DMS 273 (cell line): Measurements from ENCODE around the gene PLXNB3.
"Not testable (repeated sequence)": the region's sequence is repeated elsewhere in the genome, so short reads cannot be mapped to it uniquely, and the experiment has no call there.

Experiments used
- DNase-seq: peaks from one replicate; lab custom pipeline; 2025; ENCODE audit not compliant: unreplicated experiment; lab: John Stamatoyannopoulos, UW

PLXNB3 gene

GRCh38 chrX:153732401-153732800 is 31.6 kb upstream of the PLXNB3 start:
- DNase-seq, result no peak

DNA sequence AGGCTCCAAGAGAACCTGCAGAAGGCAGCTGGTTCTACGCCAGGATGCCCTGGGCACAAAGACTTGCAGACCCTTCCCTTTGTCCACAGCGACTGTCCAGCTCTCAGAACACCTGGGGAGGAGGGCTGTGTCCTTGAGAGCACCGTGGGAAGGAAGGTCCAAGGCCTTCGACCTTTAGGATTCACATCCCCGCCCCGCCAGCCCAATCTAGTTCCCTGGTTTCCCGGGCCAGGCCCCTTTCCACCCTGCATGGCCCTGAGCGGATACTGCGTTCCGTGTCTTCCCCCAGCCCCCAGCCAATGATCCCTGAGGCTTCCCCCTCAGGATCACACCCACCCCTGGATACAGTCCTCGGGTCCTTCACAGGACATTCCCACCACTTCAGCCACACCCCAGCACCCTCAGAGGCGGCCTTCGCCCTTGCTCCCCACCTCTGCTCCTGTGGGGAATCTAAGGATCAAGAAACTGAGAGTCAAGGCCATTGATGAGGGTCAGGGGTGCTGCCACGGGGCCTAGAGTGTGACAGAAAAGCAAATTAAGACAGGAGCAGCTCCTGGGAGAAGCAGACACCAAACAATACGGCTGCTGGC is 30.3 kb upstream of the PLXNB3 start:
- DNase-seq, result no peak

GRCh38 chrX:153734871-153735270 is 29.2 kb upstream of the PLXNB3 start:
- DNase-seq, result no peak

DNA sequence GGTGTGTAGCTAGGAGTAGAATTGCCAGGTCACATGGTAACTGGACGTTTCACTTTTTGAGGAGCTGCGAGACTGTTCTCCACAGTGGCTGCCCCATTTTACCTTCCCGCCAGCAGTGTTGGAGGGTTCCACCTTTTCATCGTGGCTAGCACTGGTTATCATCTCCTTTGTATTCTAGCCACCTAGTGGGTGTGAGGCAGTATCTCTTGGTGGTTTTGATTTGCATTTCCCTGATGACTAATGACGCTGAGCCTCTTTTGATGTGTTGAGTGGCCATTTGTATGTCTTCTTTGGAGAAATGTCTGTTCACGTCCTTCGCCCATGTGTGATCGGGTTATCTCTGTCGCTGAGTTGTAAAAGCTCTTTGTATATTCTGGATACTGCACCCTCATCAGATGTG is 28.8 kb upstream of the PLXNB3 start:
- no peak for DNase-seq

- DNase-seq, result no peak
These were observed 27.8 kb upstream of the PLXNB3 start for GRCh38 chrX:153736071-153736820.

GRCh38 chrX:153736871-153737441 is 27.1 kb upstream of the PLXNB3 start:
- DNase-seq, result no peak

DNA sequence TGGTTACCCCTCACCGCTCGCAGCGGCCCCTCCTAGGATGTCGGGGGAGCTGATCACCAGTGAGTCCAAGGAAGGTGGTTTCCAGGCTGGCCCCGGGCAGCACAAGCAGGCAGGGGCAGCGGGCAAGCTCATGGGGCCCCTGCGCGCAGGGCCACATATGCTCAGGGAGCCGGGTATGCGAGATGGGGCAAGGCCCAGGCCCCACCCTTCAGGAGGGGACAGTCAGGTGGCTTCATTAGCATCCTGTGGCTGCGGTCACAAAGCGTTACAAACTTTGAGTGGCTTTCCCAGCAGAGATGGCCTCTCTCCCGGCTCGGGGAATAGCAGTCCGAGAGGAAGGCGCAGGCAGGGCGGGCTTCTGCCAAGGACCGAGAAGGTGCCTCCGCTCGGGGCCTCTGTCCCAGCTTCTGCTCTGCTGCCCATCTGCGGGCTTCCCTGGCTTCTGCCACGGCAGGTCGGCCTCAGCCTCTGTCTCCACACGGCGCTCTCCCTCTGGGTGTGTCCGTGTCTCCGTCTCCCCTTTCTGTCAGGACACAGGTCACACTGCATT is 25.9 kb upstream of the PLXNB3 start:
- no peak for DNase-seq

DNA sequence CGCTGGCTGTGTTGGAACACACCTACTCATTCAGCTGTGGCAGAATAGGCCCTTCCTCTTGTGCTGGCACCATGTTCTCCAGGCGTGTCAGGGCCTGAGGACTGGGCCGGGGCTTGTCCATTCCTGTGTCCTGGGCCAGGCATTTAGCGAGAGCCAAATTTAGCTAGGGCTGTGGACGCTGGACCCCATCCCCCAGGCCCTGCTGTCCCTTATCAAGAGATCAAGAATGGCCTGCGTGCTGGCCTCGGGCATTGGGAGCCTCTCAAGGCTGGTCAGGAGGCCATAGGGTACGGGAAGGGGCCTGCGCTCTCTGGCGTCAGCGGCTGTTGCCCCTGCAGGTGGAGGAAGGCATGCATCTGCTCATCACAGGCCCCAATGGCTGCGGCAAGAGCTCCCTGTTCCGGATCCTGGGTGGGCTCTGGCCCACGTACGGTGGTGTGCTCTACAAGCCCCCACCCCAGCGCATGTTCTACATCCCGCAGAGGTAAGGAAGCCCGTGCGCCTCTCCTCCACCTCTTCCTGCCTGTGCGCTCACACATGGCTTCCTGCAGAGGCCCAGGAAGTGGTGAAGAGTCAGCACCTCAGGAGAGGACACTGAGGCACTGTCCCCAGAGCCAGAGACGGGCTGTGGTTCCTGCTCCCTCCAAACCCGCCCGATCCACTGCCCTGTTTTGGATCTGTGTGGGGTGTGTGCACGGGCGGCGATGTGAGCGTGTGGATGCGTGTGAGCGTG is 24.1 kb upstream of the PLXNB3 start:
- no peak for DNase-seq

DNA sequence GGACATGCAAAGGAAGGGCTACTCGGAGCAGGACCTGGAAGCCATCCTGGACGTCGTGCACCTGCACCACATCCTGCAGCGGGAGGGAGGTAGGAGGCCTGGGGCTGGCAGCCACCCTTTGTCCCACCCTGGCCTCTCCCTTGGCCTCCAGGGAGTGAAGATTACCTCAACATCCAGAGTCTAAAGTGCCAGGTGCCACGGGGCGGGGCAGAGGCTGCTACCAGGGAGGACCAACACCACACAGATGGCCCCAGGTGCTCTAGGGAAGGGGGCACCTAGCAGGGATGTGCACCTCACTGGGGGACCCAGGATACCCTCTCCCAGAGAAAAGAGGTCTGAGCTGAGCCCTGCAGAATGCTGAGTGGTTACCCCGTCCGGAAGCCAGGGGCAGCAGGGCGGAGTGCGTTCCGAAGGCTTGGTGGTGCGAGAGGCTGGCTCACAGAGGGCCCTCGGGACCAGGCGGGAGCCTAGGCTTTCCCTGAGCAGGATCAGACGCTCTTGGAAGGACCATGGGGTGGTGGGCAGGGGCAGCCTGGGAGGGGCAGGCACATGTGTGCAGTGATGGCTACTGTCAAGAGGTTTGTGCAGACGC is 23.3 kb upstream of the PLXNB3 start:
- DNase-seq, result no peak

DNA sequence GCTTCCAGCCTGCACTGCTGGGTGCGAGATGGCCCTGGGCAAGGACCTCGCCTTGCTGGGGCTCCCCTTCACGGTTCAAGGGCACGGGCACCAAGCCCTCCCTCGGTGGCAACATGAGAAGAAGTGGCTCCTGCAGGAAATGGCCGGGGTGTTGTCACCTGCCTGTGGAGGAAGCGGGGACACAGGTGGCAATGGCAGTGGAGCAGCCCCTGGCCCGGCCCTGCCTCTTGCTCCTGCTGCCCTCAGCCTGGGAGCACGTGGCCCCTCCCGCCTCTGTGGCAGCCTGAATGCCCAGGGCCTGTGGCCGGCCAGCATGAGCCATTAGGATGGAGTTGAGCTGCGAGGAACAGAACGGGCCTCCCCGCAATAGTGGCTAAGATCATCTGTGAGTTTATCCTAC is 22.6 kb upstream of the PLXNB3 start:
- DNase-seq, result no peak

DNA sequence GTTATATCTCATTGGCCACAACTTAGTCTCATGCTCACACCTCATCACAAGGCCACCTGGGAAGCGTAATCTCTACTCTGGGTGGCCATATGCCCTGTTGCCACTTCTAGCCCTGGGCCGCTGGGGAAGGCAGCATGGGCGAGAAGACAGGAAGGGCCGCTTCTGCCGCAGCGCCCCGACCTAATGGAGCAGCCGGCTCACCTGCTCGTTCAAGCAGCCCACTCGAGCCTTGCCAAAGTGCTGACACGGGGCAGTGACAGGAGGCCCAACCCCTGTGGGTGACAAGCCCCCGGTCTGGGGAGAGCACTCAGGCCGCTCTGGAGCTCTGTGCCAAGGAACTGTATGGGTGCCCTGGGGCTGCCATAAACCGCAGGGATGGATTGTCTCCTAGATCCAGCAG is 21.9 kb upstream of the PLXNB3 start:
- DNase-seq, result not testable (repeated sequence)

DNA sequence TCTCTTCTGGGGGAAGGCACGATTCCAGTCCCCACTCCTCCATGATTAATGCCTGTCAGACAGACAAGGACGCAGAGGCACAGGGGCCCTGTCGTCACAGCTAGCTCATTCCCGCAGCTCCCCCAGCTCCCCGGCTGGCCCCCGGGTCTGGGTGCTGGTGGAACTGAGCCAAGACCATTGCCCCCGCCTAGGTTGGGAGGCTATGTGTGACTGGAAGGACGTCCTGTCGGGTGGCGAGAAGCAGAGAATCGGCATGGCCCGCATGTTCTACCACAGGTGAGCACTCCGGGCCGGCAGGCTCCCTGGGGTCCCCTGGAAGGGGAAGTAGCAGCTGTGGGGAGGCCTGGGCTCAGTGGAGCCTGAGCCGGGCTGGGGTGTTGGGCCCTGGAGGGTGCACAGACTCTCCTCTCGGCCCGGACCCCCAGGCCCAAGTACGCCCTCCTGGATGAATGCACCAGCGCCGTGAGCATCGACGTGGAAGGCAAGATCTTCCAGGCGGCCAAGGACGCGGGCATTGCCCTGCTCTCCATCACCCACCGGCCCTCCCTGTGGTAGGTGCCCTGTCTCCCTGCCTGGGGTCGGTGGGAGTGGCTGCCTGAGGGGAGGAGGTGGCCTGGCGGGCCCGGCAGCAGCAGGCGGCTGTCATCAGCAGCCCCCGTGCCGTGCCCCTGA is 21.1 kb upstream of the PLXNB3 start:
- not testable (repeated sequence) for DNase-seq

GRCh38 chrX:153743468-153744209 is 20.4 kb upstream of the PLXNB3 start:
- DNase-seq, result peak; percentile 78

DNA sequence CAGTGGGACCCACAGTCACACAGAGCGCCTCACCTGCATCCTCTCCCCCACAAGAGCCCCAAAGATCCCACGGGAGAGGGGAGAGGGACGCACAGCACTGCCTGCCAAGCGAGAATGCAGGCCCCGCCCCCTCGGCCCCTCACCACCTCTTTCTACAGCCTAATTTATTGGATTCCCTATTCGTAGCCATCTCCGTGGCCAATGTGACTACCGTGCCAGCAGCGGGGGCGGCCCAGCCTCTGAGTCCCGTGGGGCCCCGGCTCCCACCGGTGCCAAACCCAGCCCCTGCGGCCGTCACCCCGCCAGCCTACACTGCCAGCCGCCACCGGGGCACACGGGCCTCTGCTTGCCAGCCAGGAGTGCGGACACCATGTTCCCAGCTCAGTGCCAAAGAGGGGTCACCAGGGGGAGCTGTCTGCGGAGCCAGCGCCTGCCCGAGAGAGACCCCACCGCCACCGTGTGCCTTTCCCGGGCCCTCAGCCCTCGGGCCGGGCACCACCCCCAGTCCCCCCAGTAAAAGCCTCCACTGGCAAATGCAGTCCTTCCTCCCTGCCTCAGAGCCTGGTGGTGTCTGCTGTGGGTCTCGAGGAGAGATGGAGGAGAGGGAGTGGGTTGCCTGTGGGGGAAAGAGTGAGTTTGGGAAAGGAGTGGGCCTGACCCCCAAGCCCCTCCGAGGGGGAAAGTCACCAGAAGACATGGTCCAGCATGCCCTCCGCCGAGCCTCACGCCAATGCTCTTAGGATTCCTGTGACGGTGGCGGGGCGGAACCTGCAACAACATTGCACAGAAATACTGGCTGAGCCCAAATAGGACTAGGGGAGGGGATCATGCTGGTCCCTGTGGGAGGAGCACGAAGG is 19.6 kb upstream of the PLXNB3 start:
- DNase-seq, result no peak

- DNase-seq, result peak; percentile 62
These were observed 19.0 kb upstream of the PLXNB3 start for GRCh38 chrX:153745067-153745433.

- no peak for DNase-seq
These were observed 17.7 kb upstream of the PLXNB3 start for GRCh38 chrX:153746359-153746758.

DNA sequence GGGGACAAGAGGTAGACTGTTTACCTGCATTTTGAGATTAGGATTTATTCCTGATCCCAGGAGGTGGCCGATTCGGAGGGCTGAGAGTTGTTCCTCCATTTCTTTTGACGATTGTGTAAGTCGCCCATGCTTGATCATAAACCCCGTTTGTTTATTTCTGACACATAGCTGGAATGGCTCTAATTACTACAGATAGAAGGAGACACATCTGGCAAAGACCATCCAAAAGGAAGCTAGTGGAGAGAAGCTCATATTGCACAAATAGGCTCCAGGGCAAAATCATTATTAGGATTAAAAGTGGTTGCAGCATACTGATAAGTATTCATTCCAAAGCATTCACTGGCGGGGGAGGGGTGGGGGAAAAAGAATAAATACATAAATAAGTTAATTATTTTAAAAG is 17.1 kb upstream of the PLXNB3 start:
- not testable (repeated sequence) for DNase-seq

- DNase-seq, result not testable (repeated sequence)
These were observed 15.0 kb upstream of the PLXNB3 start for GRCh38 chrX:153749017-153749416.
